GM12892 (cell line): Measurements from ENCODE around the gene C1R.

Experiments
- POLR2A ChIP-seq: IDR thresholded peaks from 2 replicates; pipeline ENCODE4 v1.6.1; 2011; ENCODE audit warnings: low read depth, low read length, control low read depth
- POLR2AphosphoS5 ChIP-seq: IDR thresholded peaks from 2 replicates; pipeline ENCODE4 v1.6.1; 2011; ENCODE audit warnings: low read depth, low read length, control low read depth

- TF ChIP-seq POLR2A (no peak), POLR2AphosphoS5 (no peak)
Measured at GRCh38 chr12:7107636-7108002, 15.4 kb upstream of the C1R start.
